PC-9 (cell line): Measurements from ENCODE around the gene KRTAP10-5.
"Not testable (repeated sequence)": the region's sequence is repeated elsewhere in the genome, so short reads cannot be mapped to it uniquely, and the experiment has no call there.

Experiments used
- CTCF ChIP-seq: fragments of 200-600 bp; sonication (generic); conservative IDR thresholded peaks from 2 replicates; pipeline ENCODE4 v1.6.1; 2017; ENCODE audit warnings: mixed run types, antibody characterized with exemption, mild to moderate bottlenecking, moderate library complexity
- EZH2 ChIP-seq: fragments of 200-600 bp; sonication (generic); IDR thresholded peaks from 2 replicates; pipeline ENCODE4 v1.8.0; 2017; ENCODE audit warnings: antibody characterized with exemption, low read depth

- not testable (repeated sequence) for TF ChIP-seq CTCF, EZH2
Measured at GRCh38 chr21:44600118-44600978, 19.9 kb upstream of the KRTAP10-5 start, which contains the start of gene KRTAP10-7.
